HG02884 (cell line): Measurements from ENCODE around the gene RIT1.

Experiments used
- ATAC-seq: cut with Tn5 transposase; IDR thresholded peaks from one replicate; pipeline ENCODE4 v1.9.1; 2021; ENCODE audit warnings: mild to moderate bottlenecking, moderate library complexity; ENCODE audit not compliant: unreplicated experiment

RIT1 gene, protein sequence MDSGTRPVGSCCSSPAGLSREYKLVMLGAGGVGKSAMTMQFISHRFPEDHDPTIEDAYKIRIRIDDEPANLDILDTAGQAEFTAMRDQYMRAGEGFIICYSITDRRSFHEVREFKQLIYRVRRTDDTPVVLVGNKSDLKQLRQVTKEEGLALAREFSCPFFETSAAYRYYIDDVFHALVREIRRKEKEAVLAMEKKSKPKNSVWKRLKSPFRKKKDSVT

DNA sequence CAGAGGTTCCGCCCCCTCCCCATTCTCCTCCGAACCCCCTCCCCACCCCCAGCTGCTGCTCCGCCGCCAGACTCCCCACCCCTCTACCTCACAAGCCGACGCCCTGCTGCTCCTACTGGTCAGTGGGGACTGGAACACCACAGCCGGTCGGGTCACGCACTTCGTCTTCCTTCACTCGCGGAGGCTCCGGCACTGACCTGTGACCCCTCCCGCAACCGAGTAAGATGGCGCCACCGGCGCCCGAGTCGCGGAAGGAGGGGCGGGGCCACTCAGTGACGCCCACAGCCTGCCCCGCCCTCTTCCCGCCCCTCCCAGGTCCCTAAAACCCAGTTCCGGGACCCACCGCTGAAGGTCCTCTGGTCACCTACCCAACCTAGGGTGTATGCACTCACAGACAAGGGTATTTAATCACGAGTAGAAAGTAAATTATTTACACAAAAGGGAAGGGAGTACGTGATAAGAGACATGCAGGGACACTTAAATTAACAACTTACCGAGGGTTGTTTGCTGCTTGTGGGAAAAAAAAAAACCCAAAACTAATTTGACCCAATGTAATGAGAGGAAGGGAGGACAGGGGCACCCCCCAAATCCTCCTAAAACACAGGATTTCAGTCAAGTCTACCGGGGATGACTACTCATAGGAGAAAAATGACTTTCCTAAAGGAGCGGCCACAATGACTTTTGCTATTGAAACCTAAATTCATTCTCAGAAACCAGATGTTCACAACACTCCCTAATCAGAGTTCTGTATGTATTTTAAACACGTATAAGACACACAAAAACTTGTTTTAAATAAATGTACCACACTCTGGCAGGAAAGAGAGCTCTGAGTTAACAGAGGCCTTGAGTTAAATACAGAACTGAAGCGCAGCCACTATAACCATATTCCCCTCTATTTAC, at the start of gene RIT1:
TSS of gene RIT1 (minus strand) at position 194 of the 900 bp plus-strand sequence. CDS start 588 bp downstream, outside the sequence.
- peak; percentile 70 for ATAC-seq

DNA sequence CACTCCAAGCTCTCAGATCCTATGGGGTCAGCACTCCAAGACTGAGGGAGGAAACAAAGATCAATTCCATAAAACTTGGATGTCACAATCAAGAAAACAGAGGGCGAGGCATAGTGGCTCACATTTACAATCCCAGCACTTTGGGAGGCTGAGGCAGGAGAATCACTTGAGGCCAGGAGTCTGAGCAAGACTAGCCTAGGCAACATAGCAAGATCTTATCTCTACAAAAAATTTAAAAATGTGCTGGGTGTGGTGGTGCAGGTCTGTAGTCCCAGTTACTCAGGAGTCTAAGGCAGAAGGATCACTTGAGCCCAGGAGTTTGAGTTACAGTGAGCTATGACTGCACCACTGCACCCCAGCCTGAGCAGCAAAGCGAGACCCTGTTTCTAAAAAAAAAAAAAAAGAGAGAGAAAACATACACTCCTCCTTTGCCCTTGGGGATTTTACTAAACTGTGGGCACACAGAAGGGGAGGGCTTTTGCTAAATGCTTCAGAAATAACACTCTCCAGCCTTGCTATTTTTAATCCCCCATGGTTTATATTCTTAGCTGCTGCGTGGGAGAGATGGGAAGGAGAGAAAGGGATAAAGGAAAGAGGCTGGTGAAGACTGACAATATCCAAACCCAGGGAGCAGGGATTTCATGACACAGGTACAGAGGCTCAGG, 49.1 kb upstream of the RIT1 start:
- no peak for ATAC-seq

DNA sequence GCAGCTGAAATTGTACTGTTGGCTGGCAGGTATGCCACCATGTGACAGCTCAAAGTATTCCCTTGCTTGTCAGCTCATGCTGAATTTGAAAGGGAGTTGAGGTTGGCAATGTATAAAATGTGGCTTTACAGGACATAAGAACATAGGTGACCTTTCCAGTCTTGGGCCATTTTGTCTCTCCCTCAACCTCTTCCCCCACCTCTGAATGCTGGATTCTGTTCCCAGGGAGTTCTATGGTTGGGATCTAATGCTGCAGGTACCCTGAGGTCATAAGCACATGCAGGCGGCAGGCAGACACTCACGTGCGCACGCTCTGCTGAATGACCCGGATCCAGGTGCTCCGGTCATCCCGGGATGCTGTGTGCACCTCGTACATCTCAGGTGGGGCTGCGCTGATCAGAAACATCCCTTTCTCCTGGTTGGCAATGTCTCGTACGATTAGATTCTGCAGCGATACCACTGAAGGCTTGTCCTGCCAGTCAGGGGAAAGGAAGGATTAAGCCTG, 46.3 kb upstream of the RIT1 start:
- ATAC-seq, result no peak

DNA sequence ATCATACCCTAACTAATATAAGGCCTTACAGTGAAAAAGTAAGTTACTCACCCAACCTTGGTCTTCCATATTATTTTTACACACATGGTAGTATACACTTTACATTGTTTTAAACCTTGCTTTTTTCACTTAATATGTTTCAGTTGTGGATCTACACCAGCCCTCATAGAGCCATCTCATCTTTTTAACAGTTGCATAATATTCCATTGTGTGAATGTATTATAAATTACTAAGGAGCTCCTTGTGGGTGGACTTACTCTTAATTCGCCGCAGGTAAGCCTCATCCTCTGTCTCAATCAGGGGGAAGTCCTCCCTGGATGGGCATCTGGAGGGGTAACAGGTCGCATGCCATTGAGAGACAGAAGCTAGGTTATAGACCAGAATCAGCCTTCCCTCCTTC, 43.5 kb upstream of the RIT1 start:
- ATAC-seq, result no peak

DNA sequence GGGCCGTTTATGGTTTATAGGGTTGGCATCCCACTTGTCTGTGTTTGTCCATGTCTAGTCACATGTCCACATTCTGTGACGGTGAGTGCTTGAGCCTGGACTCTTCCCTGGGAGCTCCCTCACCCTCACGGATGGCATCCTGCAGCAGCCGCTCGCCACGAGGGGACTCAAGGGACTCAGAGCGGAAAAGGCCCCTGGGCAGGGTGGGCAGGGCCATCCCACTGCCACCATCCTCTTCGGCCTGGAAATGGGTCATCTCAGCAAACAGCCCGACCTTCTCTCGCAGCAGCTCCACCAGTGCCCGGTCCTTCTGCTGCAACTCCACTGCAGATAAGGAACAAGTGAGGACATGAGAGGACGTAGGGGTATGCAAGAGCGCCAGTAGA, 41.3 kb upstream of the RIT1 start:
- ATAC-seq, result no peak

DNA sequence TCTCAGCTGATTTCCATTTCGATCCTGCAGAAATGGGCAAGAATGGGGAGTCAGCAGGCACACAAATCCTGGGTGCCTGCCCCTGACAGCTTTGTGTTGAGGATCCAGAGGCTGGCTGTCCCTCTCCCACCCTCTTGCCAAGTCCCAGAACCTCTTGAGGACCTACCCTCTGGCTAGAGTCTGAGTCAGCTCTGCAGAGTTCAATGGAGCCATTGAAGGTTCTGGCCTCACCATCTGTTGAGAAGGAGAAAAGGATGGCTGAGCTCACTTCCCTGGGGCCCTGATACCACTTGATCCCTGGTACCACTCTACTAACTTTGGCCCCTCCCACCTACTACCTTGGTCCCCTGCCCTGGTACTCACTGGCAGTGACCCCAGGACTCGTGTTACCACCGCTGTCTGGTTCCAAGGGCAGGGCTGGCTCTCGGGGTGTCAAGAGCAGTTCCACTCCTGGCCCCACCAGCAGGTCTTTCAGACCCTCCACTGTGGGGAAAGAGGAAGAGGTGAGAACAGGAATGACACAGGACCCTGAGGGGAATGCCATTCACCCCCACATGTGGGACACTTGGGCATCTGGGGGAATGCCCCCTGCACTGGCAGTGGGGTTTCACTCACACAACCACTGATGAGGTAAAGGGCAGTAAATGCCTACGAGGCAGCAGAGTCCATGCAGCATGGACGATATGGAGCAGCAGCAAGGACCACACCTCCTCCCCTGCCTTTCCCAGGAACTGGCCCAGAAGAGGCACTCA, 40.8 kb upstream of the RIT1 start:
- ATAC-seq, result no peak

DNA sequence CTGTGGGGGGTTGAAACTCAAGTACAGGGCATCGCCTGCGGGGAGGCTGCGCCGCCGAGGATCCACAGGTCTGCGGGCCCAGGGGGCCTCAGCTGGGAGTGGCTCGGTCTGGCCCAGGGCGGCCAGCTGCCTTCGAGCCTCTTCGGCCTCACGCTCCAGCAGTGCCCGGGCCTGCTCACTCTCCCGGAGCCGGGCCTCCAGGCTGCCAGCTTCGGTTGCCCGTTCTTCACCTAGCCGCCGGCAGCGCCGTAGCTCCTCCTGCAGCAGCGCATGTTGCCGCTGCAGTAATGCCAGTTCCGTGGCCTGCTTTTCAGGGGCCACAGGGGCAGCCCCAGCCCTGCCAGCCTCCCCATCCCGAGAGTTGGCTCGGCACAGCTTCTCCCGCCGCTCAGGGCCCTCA, 39.7 kb upstream of the RIT1 start:
- no peak for ATAC-seq

DNA sequence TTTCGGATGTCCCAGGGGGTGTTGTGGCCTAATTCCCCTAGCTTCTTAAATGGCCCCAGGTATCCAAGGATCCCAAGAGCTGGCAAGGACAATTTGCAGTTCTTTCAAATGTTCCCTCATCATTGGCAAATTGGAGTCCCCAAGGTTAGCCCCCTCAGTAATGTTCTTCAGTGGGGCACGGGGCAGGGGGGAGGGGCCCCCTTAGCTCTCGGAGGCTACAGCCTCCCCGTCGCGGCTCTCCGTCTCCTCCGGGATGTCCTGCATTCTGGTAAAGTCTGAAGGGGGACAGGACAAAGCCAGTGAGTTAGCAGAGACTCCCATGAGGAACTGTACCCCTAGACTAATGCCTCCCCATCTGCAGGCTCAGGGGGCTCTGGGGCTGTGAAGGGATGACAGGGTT, 36.6 kb upstream of the RIT1 start:
- ATAC-seq, result no peak

DNA sequence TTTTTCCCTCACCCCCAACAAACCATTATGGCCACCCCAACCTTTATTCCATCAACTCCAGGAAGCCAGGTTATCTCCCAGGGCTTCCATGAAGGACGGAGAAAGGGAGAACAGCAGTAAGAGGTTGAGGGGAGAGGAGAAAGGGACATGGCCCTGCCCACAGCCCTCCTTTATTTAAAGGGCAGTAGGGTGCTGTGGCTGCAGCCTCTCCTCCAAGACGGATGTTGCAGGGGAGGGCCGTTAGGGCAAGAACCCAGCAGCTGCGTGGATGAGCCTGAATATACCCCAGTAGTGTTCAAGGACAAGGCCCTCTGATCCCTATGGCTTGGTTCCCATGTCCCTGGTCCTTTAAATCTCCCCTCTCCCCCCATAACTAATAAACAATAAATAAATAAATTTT, 36.1 kb upstream of the RIT1 start:
- no peak for ATAC-seq

DNA sequence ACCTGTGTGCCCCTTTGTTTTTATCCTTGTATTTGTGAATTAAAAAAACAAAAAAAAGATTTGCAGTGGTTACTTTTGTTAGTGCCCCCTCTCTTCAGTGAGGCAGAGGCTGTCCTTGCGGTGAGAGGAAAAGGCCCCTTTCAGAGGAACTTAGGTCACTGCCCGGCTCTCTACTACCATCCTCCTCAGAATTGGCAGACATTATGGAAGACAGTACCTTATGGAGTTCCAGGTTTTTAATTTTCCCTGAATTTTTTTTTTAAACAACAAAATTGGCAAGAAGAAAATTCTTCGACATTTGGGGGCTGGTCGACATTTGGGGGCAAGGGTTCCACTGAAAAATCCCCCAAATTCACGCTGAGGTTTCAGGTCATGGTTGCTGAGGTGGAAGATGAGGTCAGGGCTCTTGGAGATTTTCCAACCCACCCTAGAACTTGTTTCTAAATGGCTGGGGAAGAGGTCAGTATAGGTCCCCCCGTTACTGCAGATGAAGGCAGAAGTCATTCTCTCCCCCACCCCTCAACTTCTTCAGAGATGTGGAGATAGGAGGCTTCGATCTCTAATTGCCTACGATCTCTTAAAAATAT, 35.6 kb upstream of the RIT1 start:
- peak; percentile 23 for ATAC-seq

DNA sequence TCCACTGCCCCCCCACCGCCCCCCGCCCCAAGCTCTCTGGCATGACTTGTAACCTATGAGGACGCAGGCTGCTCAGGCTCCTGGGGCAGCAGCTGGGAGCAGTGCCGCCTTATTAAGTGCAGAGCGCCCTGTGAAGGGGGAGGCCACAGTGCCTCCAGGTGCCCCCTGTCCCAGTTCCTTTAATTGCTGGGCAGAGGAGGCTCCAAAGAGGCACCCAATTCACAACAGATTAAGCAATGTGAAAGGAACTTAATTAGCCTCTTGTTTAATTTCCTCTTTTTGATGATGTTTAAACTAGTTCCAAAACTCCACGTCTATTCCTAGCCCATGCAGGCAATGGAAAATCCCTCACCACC, 33.3 kb upstream of the RIT1 start:
- ATAC-seq, result no peak

DNA sequence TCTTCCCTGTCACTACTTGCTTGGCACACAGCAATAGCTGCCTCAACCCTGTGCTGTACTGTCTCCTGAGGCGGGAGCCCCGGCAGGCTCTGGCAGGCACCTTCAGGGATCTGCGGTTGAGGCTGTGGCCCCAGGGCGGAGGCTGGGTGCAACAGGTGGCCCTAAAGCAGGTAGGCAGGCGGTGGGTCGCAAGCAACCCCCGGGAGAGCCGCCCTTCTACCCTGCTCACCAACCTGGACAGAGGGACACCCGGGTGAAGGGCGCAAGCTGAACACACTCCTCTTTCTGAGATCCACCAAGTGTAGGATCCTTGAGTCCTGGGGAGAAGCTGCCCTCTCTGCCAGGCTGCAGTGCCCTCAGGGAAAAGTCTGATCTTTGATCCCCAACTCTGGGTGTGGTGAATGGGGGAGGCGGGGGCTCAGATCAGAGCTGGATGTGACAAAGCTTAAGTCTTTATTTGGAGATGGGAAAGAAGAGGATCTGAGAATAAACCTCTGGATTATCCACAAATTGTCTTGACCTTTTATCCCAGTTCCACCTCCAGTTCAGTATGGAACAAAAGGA, 31.5 kb upstream of the RIT1 start:
- no peak for ATAC-seq

DNA sequence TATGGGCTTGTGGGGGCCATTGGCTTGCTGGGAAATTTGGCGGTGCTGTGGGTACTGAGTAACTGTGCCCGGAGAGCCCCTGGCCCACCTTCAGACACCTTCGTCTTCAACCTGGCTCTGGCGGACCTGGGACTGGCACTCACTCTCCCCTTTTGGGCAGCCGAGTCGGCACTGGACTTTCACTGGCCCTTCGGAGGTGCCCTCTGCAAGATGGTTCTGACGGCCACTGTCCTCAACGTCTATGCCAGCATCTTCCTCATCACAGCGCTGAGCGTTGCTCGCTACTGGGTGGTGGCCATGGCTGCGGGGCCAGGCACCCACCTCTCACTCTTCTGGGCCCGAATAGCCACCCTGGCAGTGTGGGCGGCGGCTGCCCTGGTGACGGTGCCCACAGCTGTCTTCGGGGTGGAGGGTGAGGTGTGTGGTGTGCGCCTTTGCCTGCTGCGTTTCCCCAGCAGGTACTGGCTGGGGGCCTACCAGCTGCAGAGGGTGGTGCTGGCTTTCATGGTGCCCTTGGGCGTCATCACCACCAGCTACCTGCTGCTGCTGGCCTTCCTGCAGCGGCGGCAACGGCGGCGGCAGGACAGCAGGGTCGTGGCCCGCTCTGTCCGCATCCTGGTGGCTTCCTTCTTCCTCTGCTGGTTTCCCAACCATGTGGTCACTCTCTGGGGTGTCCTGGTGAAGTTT, 30.8 kb upstream of the RIT1 start:
- no peak for ATAC-seq

DNA sequence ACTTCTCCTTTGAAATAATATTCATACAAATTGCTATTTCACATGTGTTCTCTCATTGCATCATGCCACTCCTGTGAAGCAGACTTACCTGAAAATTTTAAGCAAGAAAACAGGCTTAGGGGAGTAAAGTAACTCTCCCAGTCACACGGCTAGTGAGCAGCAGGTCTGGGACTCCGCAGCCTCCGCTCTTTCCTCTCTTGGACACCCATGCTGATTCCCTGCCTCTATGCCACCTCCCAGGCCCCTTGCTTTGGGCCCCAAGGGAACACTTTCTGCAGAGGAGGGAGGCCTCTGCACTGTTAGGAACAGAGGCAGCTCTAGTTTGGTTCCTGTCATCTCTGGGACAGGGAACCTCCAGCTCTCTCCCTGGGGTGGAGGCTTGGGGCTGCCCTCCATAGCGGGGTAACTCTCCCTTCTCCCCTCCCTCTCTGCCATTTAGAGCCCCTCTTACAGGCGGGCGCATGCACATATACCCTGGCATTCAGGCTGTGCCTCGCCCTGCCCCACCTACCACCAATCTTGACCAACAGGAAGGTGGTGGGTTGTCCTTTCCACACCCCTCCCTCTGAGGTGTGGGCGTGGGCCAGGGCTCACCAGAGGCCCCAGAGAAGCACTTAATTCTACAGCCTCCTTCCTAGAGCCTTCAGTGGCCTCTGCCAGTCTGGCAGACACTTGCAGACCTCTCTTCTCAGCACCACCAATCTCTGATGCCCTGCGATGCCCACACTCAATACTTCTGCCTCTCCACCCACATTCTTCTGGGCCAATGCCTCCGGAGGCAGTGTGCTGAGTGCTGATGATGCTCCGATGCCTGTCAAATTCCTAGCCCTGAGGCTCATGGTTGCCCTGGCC, 30.1 kb upstream of the RIT1 start, which contains the start of gene RXFP4:
TSS of gene RXFP4 (plus strand) at position 646 of the 852 bp plus-strand sequence. CDS start at position 718, 72 bp downstream.
- ATAC-seq, result no peak

DNA sequence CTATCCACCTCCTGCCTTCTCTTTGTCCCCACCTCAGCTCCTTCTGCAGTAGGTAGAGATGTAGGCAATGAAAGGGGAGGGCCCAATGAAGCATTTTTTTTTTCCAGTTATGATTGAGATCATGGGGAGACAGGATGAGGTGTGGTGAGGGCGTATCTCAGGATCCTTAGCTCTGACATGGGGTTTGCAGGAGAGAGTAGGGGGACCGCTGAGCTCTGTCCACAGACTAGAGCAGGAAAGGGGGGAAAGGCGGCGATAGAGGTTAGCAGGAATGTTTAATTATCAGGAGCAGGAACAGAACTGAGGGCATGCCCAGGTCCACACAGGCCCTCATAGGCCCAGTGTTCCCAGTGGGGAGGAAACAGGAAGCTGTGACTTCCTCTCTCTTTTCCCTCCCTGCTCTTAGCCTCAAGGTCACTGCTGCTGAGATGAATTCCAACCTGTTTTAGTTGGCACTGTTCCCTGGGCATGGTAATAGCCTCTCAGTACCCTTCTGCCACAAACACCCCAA, 29.4 kb upstream of the RIT1 start:
- no peak for ATAC-seq

DNA sequence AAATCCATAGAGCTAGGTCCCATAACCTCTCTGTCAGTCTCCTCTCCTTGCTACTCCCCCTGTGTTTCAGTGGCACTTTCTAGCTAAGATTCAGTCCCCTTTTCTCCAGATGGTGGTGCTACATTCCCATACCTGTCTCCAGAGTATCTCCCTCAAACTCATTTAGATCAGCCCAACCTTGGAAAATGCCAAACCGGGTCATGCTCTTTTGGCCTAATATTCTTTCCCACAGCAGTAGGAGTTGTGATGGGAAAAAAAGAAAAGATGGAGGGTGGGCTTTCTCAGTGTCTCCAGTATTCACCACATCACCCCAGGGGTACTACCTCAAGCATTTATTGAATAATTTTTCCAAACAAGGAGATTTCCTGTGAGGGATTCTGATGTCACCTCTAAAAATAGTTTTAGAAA, 27.1 kb upstream of the RIT1 start:
- no peak for ATAC-seq

DNA sequence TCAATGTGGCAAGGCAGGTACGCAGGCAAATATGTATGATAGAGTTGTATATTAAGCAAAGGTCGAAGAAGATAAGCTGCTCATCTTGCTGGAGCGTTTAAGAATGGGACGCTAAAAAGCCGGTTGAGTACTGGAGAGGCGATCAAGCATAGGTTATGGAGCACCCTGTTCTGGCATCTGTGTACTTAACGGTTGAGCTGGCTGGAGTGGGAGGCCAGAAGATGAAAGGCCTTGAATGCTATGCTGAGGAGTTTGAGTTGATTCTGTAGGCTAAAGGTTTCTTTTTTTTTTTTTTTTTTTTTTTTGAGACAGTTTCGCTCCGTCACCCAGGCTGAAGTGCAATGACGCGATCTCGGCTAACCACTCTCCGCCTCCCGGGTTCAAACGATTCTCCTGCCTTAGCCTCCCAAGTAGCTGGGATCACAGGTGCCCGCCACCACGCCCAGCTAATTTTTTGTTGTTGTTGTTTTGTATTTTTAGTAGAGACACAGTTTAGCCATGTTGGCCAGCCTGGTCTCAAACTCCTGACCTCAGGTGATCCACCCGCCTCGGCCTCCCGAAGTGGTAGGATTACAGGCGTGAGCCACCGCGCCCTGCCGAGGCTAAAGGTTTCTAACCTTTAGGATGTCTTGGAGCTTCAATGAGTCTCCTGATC, 23.9 kb upstream of the RIT1 start:
- ATAC-seq, result no peak
